PFSK-1 (cell line): ENCODE results near the gene HDDC3.

ENCODE experiments used
- FOXP2 ChIP-seq: optimal IDR thresholded peaks from 2 replicates; pipeline ENCODE3; 2011; ENCODE audit warnings: borderline replicate concordance, control low read depth, inconsistent platforms; ENCODE audit not compliant: insufficient read depth; ENCODE audit errors: extremely low read length, extremely low read depth
- POLR2AphosphoS5 ChIP-seq: IDR thresholded peaks from 2 replicates; pipeline ENCODE4 v1.6.1; 2012; ENCODE audit warnings: low read depth, mild to moderate bottlenecking, control low read depth, low read length, moderate library complexity
- REST ChIP-seq, 2 experiments: IDR thresholded peaks; 2 replicates each; pipeline versions ENCODE4 v1.6.1 to v1.8.0; 2011 to 2012; ENCODE audit warnings: low read depth in 2 of 2, low read length in 2 of 2, control low read depth in 1 of 2, inconsistent platforms in 1 of 2, mild to moderate bottlenecking in 1 of 2, moderate library complexity in 1 of 2; ENCODE audit not compliant: insufficient read depth in 1 of 2
- SIN3A ChIP-seq: IDR thresholded peaks from 2 replicates; pipeline ENCODE4 v1.6.1; 2012; ENCODE audit warnings: mild to moderate bottlenecking, low read length, moderate library complexity, borderline replicate concordance; ENCODE audit not compliant: insufficient read depth
- TAF1 ChIP-seq: IDR thresholded peaks from 2 replicates; pipeline ENCODE4 v1.6.1; 2012; ENCODE audit warnings: low read length, control low read depth, borderline replicate concordance; ENCODE audit not compliant: insufficient read depth

HDDC3 gene

GRCh38 chr15:90947577-90948357 lies 15.4 kb upstream of the HDDC3 start:
- TF ChIP-seq SIN3A: no peak
- no peak for TF ChIP-seq FOXP2
- TF ChIP-seq REST (IDR thresholded peaks at IDR 0.05; ENCODE audit: insufficient read depth in 1 of 2, low read depth in 2 of 2, low read length in 2 of 2): no peak
- no peak for TF ChIP-seq POLR2AphosphoS5
- TF ChIP-seq TAF1: no peak

- no peak for TF ChIP-seq FOXP2
- no peak for TF ChIP-seq REST (IDR thresholded peaks at IDR 0.05; ENCODE audit: insufficient read depth in 1 of 2, low read depth in 2 of 2, low read length in 2 of 2)
- no peak for TF ChIP-seq SIN3A
- no peak for TF ChIP-seq TAF1
- no peak for TF ChIP-seq POLR2AphosphoS5
These were observed 14.7 kb upstream of the HDDC3 start for GRCh38 chr15:90946941-90947576.

- TF ChIP-seq REST (IDR thresholded peaks at IDR 0.05; ENCODE audit: insufficient read depth in 1 of 2, low read depth in 2 of 2, low read length in 2 of 2): no peak
- no peak for TF ChIP-seq POLR2AphosphoS5
- no peak for TF ChIP-seq SIN3A
- no peak for TF ChIP-seq FOXP2
- no peak for TF ChIP-seq TAF1
These were observed 14.2 kb upstream of the HDDC3 start for GRCh38 chr15:90946538-90946937.

- no peak for TF ChIP-seq TAF1
- no peak for TF ChIP-seq SIN3A
- TF ChIP-seq POLR2AphosphoS5: no peak
- TF ChIP-seq FOXP2: no peak
- TF ChIP-seq REST (IDR thresholded peaks at IDR 0.05; ENCODE audit: insufficient read depth in 1 of 2, low read depth in 2 of 2, low read length in 2 of 2): no peak
These were observed 12.7 kb upstream of the HDDC3 start for GRCh38 chr15:90945091-90945490.
